ENCODE results near the gene FEM1B.

The FEM1B gene

GRCh38 chr15:68316061-68316804, 38.7 kb downstream of the FEM1B start:
- TF ChIP-seq CTCF (IDR thresholded peaks at IDR 0.05; ENCODE audit: control insufficient read depth, extremely low read depth, insufficient read depth) = peak; percentile 52
- no peak overlapping the region for H3K4me3 ChIP-seq (ENCODE audit: low read depth, low read length)
- no peak for DNase-seq (ENCODE audit: low read depth)

GRCh38 chr15:68317281-68318007, 39.9 kb downstream of the FEM1B start:
- H3K4me3 ChIP-seq (ENCODE audit: low read depth, low read length) = no peak overlapping the region
- no peak for DNase-seq (ENCODE audit: low read depth)
- TF ChIP-seq CTCF (IDR thresholded peaks at IDR 0.05; ENCODE audit: control insufficient read depth, extremely low read depth, insufficient read depth) = no peak

- H3K4me3 ChIP-seq (ENCODE audit: low read depth, low read length) = no peak overlapping the region
- DNase-seq (ENCODE audit: low read depth) = no peak
- TF ChIP-seq CTCF (IDR thresholded peaks at IDR 0.05; ENCODE audit: control insufficient read depth, extremely low read depth, insufficient read depth) = no peak
Measured at GRCh38 chr15:68318008-68318835, 40.7 kb downstream of the FEM1B start.

- TF ChIP-seq CTCF (IDR thresholded peaks at IDR 0.05; ENCODE audit: control insufficient read depth, extremely low read depth, insufficient read depth) = no peak
- no peak overlapping the region for H3K4me3 ChIP-seq (ENCODE audit: low read depth, low read length)
- no peak for DNase-seq (ENCODE audit: low read depth)
Measured at GRCh38 chr15:68318931-68319909, 41.7 kb downstream of the FEM1B start.

- DNase-seq (ENCODE audit: low read depth) = no peak
- no peak for TF ChIP-seq CTCF (IDR thresholded peaks at IDR 0.05; ENCODE audit: control insufficient read depth, extremely low read depth, insufficient read depth)
- H3K4me3 ChIP-seq (ENCODE audit: low read depth, low read length) = no peak overlapping the region
Measured at GRCh38 chr15:68319997-68320396, 42.5 kb downstream of the FEM1B start.

GRCh38 chr15:68321229-68321628, 43.7 kb downstream of the FEM1B start:
- H3K4me3 ChIP-seq (ENCODE audit: low read depth, low read length) = no peak overlapping the region
- no peak for DNase-seq (ENCODE audit: low read depth)
- no peak for TF ChIP-seq CTCF (IDR thresholded peaks at IDR 0.05; ENCODE audit: control insufficient read depth, extremely low read depth, insufficient read depth)

Data from LNCaP clone FGC (cell line).